Measurements from ENCODE around the gene LYPD6B.

LYPD6B gene

GRCh38 chr2:149164296-149164695, 125.8 kb downstream of the LYPD6B start:
- no peaks in the 10 kb centered on the region for H4K20me1 ChIP-seq (ENCODE audit: insufficient read depth, low read length)
- H3K27me3 ChIP-seq (replicated peaks; ENCODE audit: insufficient read depth, low read length) = no peaks in the 10 kb centered on the region
- H3K9me3 ChIP-seq (replicated peaks; ENCODE audit: insufficient read depth, low read length) = no peaks in the 10 kb centered on the region
- no peaks in the 10 kb centered on the region for H3K79me2 ChIP-seq (ENCODE audit: low read length)
- no peak for DNase-seq
- H3K4me3 ChIP-seq (ENCODE audit: low read length) = no peak overlapping the region
- no peak overlapping the region for H3K4me2 ChIP-seq (ENCODE audit: low read depth, low read length)
- no peaks in the 10 kb centered on the region for H3K9me2 ChIP-seq (replicated peaks; ENCODE audit: insufficient read depth, low read length)
- H3K36me3 ChIP-seq (replicated peaks; ENCODE audit: insufficient read depth, low read length) = no peaks in the 10 kb centered on the region
- no peaks in the 10 kb centered on the region; the same call in 1 of the 2 replicates for H3F3A ChIP-seq (ENCODE audit: insufficient read depth, low read length)
- H3K27ac ChIP-seq (ENCODE audit: low read length) = no peak overlapping the region
- no peak overlapping the region for H3K9ac ChIP-seq (ENCODE audit: low read length)
- TF ChIP-seq CTCF (IDR thresholded peaks at IDR 0.05; ENCODE audit: low read length) = no peak
- no peak for TF ChIP-seq EZH2 (optimal IDR thresholded peaks at IDR 0.05; ENCODE audit: low read depth, low read length)
- no peak for TF ChIP-seq EZH2phosphoT487 (IDR thresholded peaks at IDR 0.05; ENCODE audit: low read length)
- no peak overlapping the region for H2AFZ ChIP-seq (ENCODE audit: low read length)
- peaks cover 40% of the 10 kb centered on the region for H3K4me1 ChIP-seq (ENCODE audit: low read length)

- Histone ChIP-seq H3K36me3 (replicated peaks; ENCODE audit: insufficient read depth, low read length) (no peaks in the 10 kb centered on the region), H4K20me1 (ENCODE audit: insufficient read depth, low read length) (no peaks in the 10 kb centered on the region), H3K27ac (ENCODE audit: low read length) (no peak overlapping the region), H3K4me1 (ENCODE audit: low read length) (peaks cover 40% of the 10 kb centered on the region), H2AFZ (ENCODE audit: low read length) (no peak overlapping the region), H3K9ac (ENCODE audit: low read length) (no peak overlapping the region), H3K79me2 (ENCODE audit: low read length) (no peaks in the 10 kb centered on the region), H3K4me3 (ENCODE audit: low read length) (no peak overlapping the region), H3K9me3 (replicated peaks; ENCODE audit: insufficient read depth, low read length) (no peaks in the 10 kb centered on the region), H3F3A (ENCODE audit: insufficient read depth, low read length) (no peaks in the 10 kb centered on the region; the same call in 1 of the 2 replicates), H3K9me2 (replicated peaks; ENCODE audit: insufficient read depth, low read length) (no peaks in the 10 kb centered on the region), H3K4me2 (ENCODE audit: low read depth, low read length) (no peak overlapping the region), H3K27me3 (replicated peaks; ENCODE audit: insufficient read depth, low read length) (no peaks in the 10 kb centered on the region)
- DNase-seq = no peak
- TF ChIP-seq CTCF (IDR thresholded peaks at IDR 0.05; ENCODE audit: low read length) = no peak
- no peak for TF ChIP-seq EZH2 (optimal IDR thresholded peaks at IDR 0.05; ENCODE audit: low read depth, low read length)
- TF ChIP-seq EZH2phosphoT487 (IDR thresholded peaks at IDR 0.05; ENCODE audit: low read length) = no peak
These were observed 126.3 kb downstream of the LYPD6B start for GRCh38 chr2:149164827-149165226.

GRCh38 chr2:149167001-149167780, 128.7 kb downstream of the LYPD6B start:
- Histone ChIP-seq H3K9me3 (replicated peaks; ENCODE audit: insufficient read depth, low read length) (no peaks in the 10 kb centered on the region), H3K27ac (ENCODE audit: low read length) (peak overlapping the region; percentile 5; the same call in 1 of the 2 replicates), H3K9ac (ENCODE audit: low read length) (no peak overlapping the region), H3K4me2 (ENCODE audit: low read depth, low read length) (peak overlapping the region; percentile 14; the same call in 1 of the 2 replicates), H3K4me3 (ENCODE audit: low read length) (no peak overlapping the region), H3K36me3 (replicated peaks; ENCODE audit: insufficient read depth, low read length) (no peaks in the 10 kb centered on the region), H3K4me1 (ENCODE audit: low read length) (peaks cover 20% of the 10 kb centered on the region), H3K9me2 (replicated peaks; ENCODE audit: insufficient read depth, low read length) (no peaks in the 10 kb centered on the region), H4K20me1 (ENCODE audit: insufficient read depth, low read length) (no peaks in the 10 kb centered on the region), H3K27me3 (replicated peaks; ENCODE audit: insufficient read depth, low read length) (no peaks in the 10 kb centered on the region), H2AFZ (ENCODE audit: low read length) (no peak overlapping the region), H3F3A (ENCODE audit: insufficient read depth, low read length) (no peaks in the 10 kb centered on the region; the same call in 1 of the 2 replicates), H3K79me2 (ENCODE audit: low read length) (no peaks in the 10 kb centered on the region)
- TF ChIP-seq EZH2phosphoT487 (IDR thresholded peaks at IDR 0.05; ENCODE audit: low read length) (no peak), CTCF (IDR thresholded peaks at IDR 0.05; ENCODE audit: low read length) (no peak), EZH2 (optimal IDR thresholded peaks at IDR 0.05; ENCODE audit: low read depth, low read length) (no peak)
- DNase-seq = peak; percentile 84
